NCI-H510A (cell line): ENCODE results near the gene C22orf31.
A peak's percentile ranks its signal among the peaks of the same experiment; 100 is the strongest.

ENCODE experiments used
- DNase-seq: peaks from one replicate; lab custom pipeline; 2025; lab: John Stamatoyannopoulos, UW

The C22orf31 gene

GRCh38 chr22:29081517-29082236 is 20.0 kb upstream of the C22orf31 start:
- DNase-seq: no peak

GRCh38 chr22:29080106-29080975 is 18.7 kb upstream of the C22orf31 start:
- DNase-seq: no peak

GRCh38 chr22:29079218-29079901 is 17.7 kb upstream of the C22orf31 start:
- DNase-seq: peak; percentile 73

- DNase-seq: no peak
Measured at GRCh38 chr22:29078869-29079207, 17.2 kb upstream of the C22orf31 start.

- DNase-seq: peak; percentile 23
Measured at GRCh38 chr22:29078036-29078868, 16.6 kb upstream of the C22orf31 start.

- no peak for DNase-seq
Measured at GRCh38 chr22:29074276-29074772, 12.7 kb upstream of the C22orf31 start.

- peak; percentile 17 for DNase-seq
Measured at GRCh38 chr22:29073618-29074275, 12.1 kb upstream of the C22orf31 start.

GRCh38 chr22:29072979-29073617 is 11.5 kb upstream of the C22orf31 start, which contains the start of gene KREMEN1:
KREMEN1 (plus strand) TSS chr22:29073035; CDS start chr22:29073131, 96 bp downstream.
- no peak for DNase-seq

- peak; percentile 83 for DNase-seq
Measured at GRCh38 chr22:29072193-29072978, 10.8 kb upstream of the C22orf31 start.

- peak; percentile 65 for DNase-seq
Measured at GRCh38 chr22:29071261-29072045, 9.8 kb upstream of the C22orf31 start.

GRCh38 chr22:29070490-29070889 is 8.9 kb upstream of the C22orf31 start:
- DNase-seq: no peak

- no peak for DNase-seq
Measured at GRCh38 chr22:29069463-29069862, 7.8 kb upstream of the C22orf31 start.

GRCh38 chr22:29065468-29066190 is 4.0 kb upstream of the C22orf31 start:
- no peak for DNase-seq

- no peak for DNase-seq
Measured at GRCh38 chr22:29062286-29062821, 723 bp upstream of the C22orf31 start.

GRCh38 chr22:29060931-29061330 is 700 bp downstream of the C22orf31 start:
- no peak for DNase-seq

- DNase-seq: no peak
Measured at GRCh38 chr22:29060251-29060869, 1.3 kb downstream of the C22orf31 start.

- DNase-seq: no peak
Measured at GRCh38 chr22:29056472-29056871, 5.2 kb downstream of the C22orf31 start.
